Lung (tissue), 12 donors: ENCODE results near the gene CCDC92. TPM values are rescaled to one million over a fixed set of nuclear protein-coding genes. Genes with fewer than 3 reads are reported as not detected.

Source experiments
- ATAC-seq: fragments of 200-7000 bp; cut with Tn5 transposase; one replicate; pipeline ENCODE4 v1.9.1; 2020; ENCODE audit warnings: moderate number of reproducible peaks; ENCODE audit not compliant: insufficient read depth, low FRiP score
- DNase-seq, 3 donors: peaks; one replicate each; pipeline ENCODE4 v3.0.0-alpha.2; 2013 to 2017
- H3K27ac ChIP-seq, 2 donors: one replicate each; pipeline ENCODE4 v1.5.1; 2013; ENCODE audit warnings: mild to moderate bottlenecking in 2 of 2, moderate library complexity in 2 of 2, control low read depth in 1 of 2, inconsistent platforms in 1 of 2, low read depth in 1 of 2, low read length in 1 of 2
- H3K27me3 ChIP-seq, 3 donors: one replicate each; pipeline ENCODE4 v1.5.1; 2013; ENCODE audit warnings: low read length in 2 of 3; ENCODE audit not compliant: control insufficient read depth in 3 of 3, insufficient read depth in 3 of 3
- H3K36me3 ChIP-seq, 4 donors: one replicate each; pipeline ENCODE4 v1.5.1; 2013; ENCODE audit warnings: low read length in 4 of 4, mild to moderate bottlenecking in 1 of 4, moderate library complexity in 1 of 4; ENCODE audit not compliant: control insufficient read depth in 4 of 4, insufficient read depth in 4 of 4
- H3K4me1 ChIP-seq, 5 donors: one replicate each; pipeline ENCODE4 v1.5.1; 2013; ENCODE audit warnings: low read length in 5 of 5, mild to moderate bottlenecking in 2 of 5, moderate library complexity in 1 of 5; ENCODE audit not compliant: control insufficient read depth in 5 of 5, insufficient read depth in 5 of 5
- H3K4me3 ChIP-seq: one replicate; pipeline ENCODE4 v1.5.1; 2013; ENCODE audit warnings: mild to moderate bottlenecking, control low read depth, moderate library complexity
- H3K9ac ChIP-seq, 2 donors: one replicate each; pipeline ENCODE4 v1.5.1; 2013; ENCODE audit warnings: low read length in 2 of 2, control low read depth in 1 of 2; ENCODE audit not compliant: insufficient read depth in 1 of 2
- H3K9me3 ChIP-seq, 4 donors: one replicate each; pipeline ENCODE4 v1.5.1; 2013; ENCODE audit warnings: low read length in 3 of 4, mild to moderate bottlenecking in 1 of 4, moderate library complexity in 1 of 4; ENCODE audit not compliant: control insufficient read depth in 4 of 4, insufficient read depth in 3 of 4
- WGBS, 2 donors: extraction: QIAGEN DNeasy Blood & Tissue Kit; methylation state at CpG; one replicate each; pipeline ENCODE4 v1.1.7; 2013; 5-methylcytosine and 5-hydroxymethylcytosine counted together
- polyA plus RNA-seq, 2 donors: library from polyadenylated mRNA; stranded (reverse); fragments of 200-250 nt; gene quantifications; one replicate each; pipeline ENCODE4 v1.2.1, GENCODE V29; 2013
- total RNA-seq, 2 donors: library from RNA; depleted of rRNA in 1 of 2; stranded (reverse); fragments of >200 nt in 1 of 2; gene quantifications; one replicate each; pipeline ENCODE4 v1.2.1, GENCODE V29; 2014 to 2021
- TF ChIP-seq, protein P1 (sequence below): IDR thresholded peaks from 2 replicates; pipeline ENCODE4 v1.5.1; 2012; ENCODE audit warnings: mild to moderate bottlenecking; ENCODE audit errors: control extremely low read depth, extremely low read depth
- donor health status: control.
- donor health status: control.
- donor health status: Bipolar disorder and iron deficiency.
- donor health status: healthy.
- donor health status: DM: yes; HTN: yes; CAD: no.

Gene CCDC92
- total and polyA plus RNA-seq, 4 donors, result 17.7 to 55.5 (median 34.8) TPM

DNA sequence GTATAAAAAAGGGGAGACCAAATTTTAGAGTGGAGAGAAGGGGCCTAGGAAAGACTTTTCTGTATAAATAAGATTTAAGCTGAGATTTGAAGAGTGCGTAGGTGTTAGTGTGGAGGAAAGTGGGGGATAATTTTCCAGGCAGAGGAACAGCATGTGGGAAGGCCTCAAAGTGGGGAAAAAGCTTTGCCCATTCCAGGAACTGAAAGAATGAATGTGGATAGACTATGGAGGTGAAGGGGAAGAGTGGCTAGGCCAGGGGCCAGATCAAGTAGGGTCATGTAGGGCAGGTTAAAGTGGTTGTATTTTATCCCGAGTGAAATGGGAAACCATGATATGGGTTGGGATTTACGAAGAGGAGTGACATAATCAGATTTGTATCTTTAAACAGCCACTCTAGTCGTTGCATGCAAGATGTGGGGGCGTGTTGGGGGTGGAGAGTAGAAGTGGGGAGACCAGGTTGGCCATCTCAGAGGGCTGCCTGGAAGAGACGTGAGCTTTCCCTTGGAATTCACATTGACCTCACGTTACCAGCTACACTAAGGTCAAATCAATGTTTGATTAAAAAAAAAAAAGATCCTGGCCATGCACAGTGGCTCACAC, 3.7 kb upstream of the CCDC92 start:
- H3K9me3 ChIP-seq, result no peaks in the 10 kb centered on the region
- DNase-seq (no peak), ATAC-seq (no peak)
- no peaks in the 10 kb centered on the region for H3K27me3 ChIP-seq
- H3K9ac ChIP-seq, result no peak overlapping the region
- no peak overlapping the region for H3K4me3 ChIP-seq
- H3K27ac ChIP-seq, result no peak overlapping the region
- TF ChIP-seq, protein P1, sequence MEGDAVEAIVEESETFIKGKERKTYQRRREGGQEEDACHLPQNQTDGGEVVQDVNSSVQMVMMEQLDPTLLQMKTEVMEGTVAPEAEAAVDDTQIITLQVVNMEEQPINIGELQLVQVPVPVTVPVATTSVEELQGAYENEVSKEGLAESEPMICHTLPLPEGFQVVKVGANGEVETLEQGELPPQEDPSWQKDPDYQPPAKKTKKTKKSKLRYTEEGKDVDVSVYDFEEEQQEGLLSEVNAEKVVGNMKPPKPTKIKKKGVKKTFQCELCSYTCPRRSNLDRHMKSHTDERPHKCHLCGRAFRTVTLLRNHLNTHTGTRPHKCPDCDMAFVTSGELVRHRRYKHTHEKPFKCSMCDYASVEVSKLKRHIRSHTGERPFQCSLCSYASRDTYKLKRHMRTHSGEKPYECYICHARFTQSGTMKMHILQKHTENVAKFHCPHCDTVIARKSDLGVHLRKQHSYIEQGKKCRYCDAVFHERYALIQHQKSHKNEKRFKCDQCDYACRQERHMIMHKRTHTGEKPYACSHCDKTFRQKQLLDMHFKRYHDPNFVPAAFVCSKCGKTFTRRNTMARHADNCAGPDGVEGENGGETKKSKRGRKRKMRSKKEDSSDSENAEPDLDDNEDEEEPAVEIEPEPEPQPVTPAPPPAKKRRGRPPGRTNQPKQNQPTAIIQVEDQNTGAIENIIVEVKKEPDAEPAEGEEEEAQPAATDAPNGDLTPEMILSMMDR, result no peak
- peaks cover 0 to 11% (median 3%) of the 10 kb centered on the region in 4 donors for H3K36me3 ChIP-seq
- peaks cover 0 to 17% (median 6%) of the 10 kb centered on the region in 5 donors for H3K4me1 ChIP-seq
- WGBS, 2 donors, result 80 to 93% methylated on average over 7 of the region's 7 CpGs

DNA sequence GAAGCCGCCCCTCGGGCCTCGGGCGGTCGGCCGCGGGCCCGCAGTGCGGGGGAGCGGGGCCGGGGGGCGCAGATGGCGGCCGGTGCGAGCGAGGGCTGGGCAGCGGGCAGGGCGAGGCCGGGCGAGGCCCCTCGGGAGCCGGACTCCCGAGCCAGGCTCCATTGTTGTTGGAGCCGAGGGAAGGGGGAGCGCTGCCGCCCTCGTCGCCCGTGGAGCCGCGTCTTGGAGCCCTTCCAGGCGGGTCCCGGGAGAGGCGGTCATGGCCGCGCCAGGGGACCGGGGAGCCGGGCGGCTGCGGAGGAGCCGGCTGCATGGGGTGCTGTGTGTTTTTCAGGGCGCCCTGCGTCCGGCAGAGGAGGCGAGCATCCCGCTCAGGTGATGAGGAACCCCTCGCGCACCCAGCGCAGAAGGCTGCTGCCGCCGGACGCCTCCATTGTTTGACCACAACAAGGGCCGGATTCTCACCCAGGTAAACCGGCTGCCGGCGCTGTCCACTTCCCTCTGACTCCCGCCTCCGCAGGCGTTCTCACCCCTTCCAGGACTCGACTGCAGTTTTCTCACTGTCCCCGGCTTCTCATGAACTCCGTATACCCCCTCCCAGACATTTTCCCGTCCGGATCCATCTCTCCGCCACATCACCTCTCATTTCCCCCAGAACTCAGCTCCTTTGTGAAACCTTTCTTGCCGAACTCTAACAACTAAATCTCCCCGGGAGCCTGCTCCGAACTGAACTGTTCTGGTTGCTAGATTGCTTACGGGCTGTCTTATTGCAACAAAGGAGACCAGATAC, 1.1 kb upstream of the CCDC92 start:
- Histone ChIP-seq H3K9ac (peak overlapping the region in 1 of 2 donors; percentile 78), H3K4me3 (peak overlapping the region; percentile 74), H3K4me1 (peaks cover 0 to 17% (median 6%) of the 10 kb centered on the region in 5 donors), H3K27me3 (no peaks in the 10 kb centered on the region), H3K9me3 (no peaks in the 10 kb centered on the region), H3K27ac (peak overlapping the region; percentile 74 to 91), H3K36me3 (peaks cover 0 to 8% (median 3%) of the 10 kb centered on the region in 4 donors)
- ATAC-seq, result no peak
- peak; percentile 29 to 55 (median 34) for DNase-seq
- TF ChIP-seq, protein P1, result no peak
- 1 to 2% methylated on average over 63 to 69 of the region's 69 CpGs for WGBS, 2 donors

DNA sequence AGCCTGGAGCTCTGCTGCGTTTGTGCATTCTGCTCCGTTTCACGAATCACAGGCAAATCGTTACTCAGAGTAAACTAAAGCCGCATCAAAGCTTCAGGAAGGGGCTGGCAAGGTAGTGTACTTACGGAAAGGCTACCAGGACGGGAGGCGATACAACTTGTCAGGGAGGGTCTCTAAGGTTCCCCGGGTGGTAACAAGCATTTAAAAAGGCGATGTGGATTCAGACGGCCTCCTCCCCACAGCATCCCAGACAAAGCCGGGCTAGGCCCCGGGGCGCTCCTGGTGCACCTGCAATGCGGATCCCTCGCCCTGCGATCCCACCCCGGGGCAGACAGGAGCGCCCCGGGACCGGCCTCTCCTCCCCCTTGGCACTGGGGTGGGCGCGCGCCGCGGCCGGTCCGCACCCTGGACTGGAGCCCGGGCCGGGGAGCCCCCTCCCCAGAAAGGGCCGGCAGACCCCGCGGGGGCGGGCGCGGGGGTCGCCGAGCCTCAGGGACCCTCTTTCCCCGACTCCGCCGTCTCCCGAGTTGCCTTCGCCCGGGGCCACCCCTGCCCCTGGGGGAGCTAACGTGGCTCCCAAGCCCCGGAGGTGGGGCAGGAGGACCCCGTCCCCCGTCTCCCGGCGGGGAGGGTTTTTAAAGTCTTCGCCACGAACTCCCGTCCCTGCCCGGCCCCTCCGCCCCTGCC, 718 bp downstream of the CCDC92 start:
- H3K27ac ChIP-seq, result peak overlapping the region; percentile 83 to 97
- ATAC-seq (no peak), DNase-seq (peak; percentile 25 to 60 (median 45))
- peaks cover 2 to 17% (median 6%) of the 10 kb centered on the region in 5 donors for H3K4me1 ChIP-seq
- TF ChIP-seq, protein P1, result no peak
- 0 to 1% methylated on average over 41 to 55 of the region's 55 CpGs for WGBS, 2 donors
- peak overlapping the region; percentile 32 to 80 for H3K9ac ChIP-seq
- H3K27me3 ChIP-seq, result no peaks in the 10 kb centered on the region
- peaks cover 0 to 11% (median 2%) of the 10 kb centered on the region in 4 donors for H3K36me3 ChIP-seq
- H3K4me3 ChIP-seq, result peak overlapping the region; percentile 54
- H3K9me3 ChIP-seq, result no peaks in the 10 kb centered on the region
